Activated CD4-positive, alpha-beta T cell treated with anti-CD3 and anti-CD28 coated beads, Interleukin-2, amount 10 ng/mL, durations not matched to agents 7 days and 5 days (primary cell): ENCODE measurements around the gene AKAP13. TPM values are rescaled to one million over a fixed set of nuclear protein-coding genes. Genes with fewer than 3 reads are reported as not detected.

Experiments
- CTCF ChIA-PET: fragments of 350-600 bp; sonication (Branson Sonifier 250); formaldehyde crosslinking; loops from one replicate; lab custom pipeline; 2021; ENCODE audit warnings: antibody characterized with exemption; lab: Charles Lee
- POLR2A ChIA-PET: fragments of 350-600 bp; sonication (Branson Sonifier 250); formaldehyde crosslinking; loops from one replicate; lab custom pipeline; 2021; ENCODE audit warnings: antibody characterized with exemption; lab: Charles Lee
- DNase-seq: peaks from one replicate; pipeline ENCODE4 v3.0.0-alpha.2; 2020
- H3K27ac Mint-ChIP-seq: one replicate; pipeline ENCODE4 v1.8.0; 2021; ENCODE audit warnings: mild to moderate bottlenecking, moderate library complexity, mixed read lengths
- H3K27me3 Mint-ChIP-seq: one replicate; pipeline ENCODE4 v1.8.0; 2021; ENCODE audit warnings: mixed read lengths
- H3K36me3 Mint-ChIP-seq: one replicate; pipeline ENCODE4 v1.8.0; 2021; ENCODE audit warnings: low read depth, mixed read lengths
- H3K4me1 Mint-ChIP-seq: one replicate; pipeline ENCODE4 v1.8.0; 2021; ENCODE audit warnings: mixed read lengths
- H3K4me3 Mint-ChIP-seq: one replicate; pipeline ENCODE4 v1.8.0; 2021; ENCODE audit warnings: mild to moderate bottlenecking, moderate library complexity, mixed read lengths
- H3K9me3 Mint-ChIP-seq: one replicate; pipeline ENCODE4 v1.8.0; 2021; ENCODE audit warnings: mixed read lengths
- total RNA-seq, 2 experiments: library from RNA; stranded (reverse); gene quantifications; one replicate each; pipeline ENCODE4 v1.2.3, GENCODE V29; 2021

The AKAP13 gene
- total RNA-seq, 2 experiments from 2014 or later: 152 to 181 TPM

GRCh38 chr15:85700767-85701166, 320.4 kb downstream of the AKAP13 start:
- POLR2A ChIA-PET: no interaction called here
- H3K27me3 Mint-ChIP-seq: no peaks in the 10 kb centered on the region
- no peaks in the 10 kb centered on the region for H3K9me3 Mint-ChIP-seq
- H3K4me1 Mint-ChIP-seq: peaks cover 46% of the 10 kb centered on the region
- no peak for DNase-seq
- peaks cover 49% of the 10 kb centered on the region for H3K36me3 Mint-ChIP-seq
- no peak overlapping the region for H3K4me3 Mint-ChIP-seq
- H3K27ac Mint-ChIP-seq: peak overlapping the region; percentile 64
- CTCF ChIA-PET: interaction anchor here (1.7 kb wide), 1 partner anchor 9 kb away, joined by 9 read pairs; no protein-coding TSS in a partner anchor

GRCh38 chr15:85702321-85703101, 322.1 kb downstream of the AKAP13 start:
- Mint-ChIP-seq H3K4me3 (peak overlapping the region; percentile 60), H3K9me3 (no peaks in the 10 kb centered on the region), H3K36me3 (peaks cover 42% of the 10 kb centered on the region), H3K27ac (peak overlapping the region; percentile 89), H3K27me3 (no peaks in the 10 kb centered on the region), H3K4me1 (peaks cover 60% of the 10 kb centered on the region)
- ChIA-PET CTCF (interaction anchor here (0.7 to 2.7 kb wide), 6 partner anchors 10 to 375 kb away, joined by 3 to 10 read pairs (median 5); no protein-coding TSS in a partner anchor), POLR2A (interaction anchor here (0.5 to 1.7 kb wide), 2 partner anchors 12 to 91 kb away, joined by 3 to 13 read pairs; no protein-coding TSS in a partner anchor)
- peak; percentile 33 for DNase-seq

GRCh38 chr15:85704066-85704465, 323.7 kb downstream of the AKAP13 start:
- peaks cover 74% of the 10 kb centered on the region for H3K4me1 Mint-ChIP-seq
- ChIA-PET POLR2A (no interaction called here), CTCF (interaction anchor here (0.6 to 1.4 kb wide), 7 partner anchors 9 to 101 kb away, joined by 3 to 5 read pairs (median 3); no protein-coding TSS in a partner anchor)
- peak overlapping the region; percentile 54 for H3K4me3 Mint-ChIP-seq
- H3K27me3 Mint-ChIP-seq: no peaks in the 10 kb centered on the region
- DNase-seq: no peak
- peak overlapping the region; percentile 82 for H3K27ac Mint-ChIP-seq
- no peaks in the 10 kb centered on the region for H3K9me3 Mint-ChIP-seq
- peaks cover 52% of the 10 kb centered on the region for H3K36me3 Mint-ChIP-seq

- Mint-ChIP-seq H3K36me3 (peaks cover 53% of the 10 kb centered on the region), H3K27ac (peak overlapping the region; percentile 82), H3K4me1 (peaks cover 78% of the 10 kb centered on the region), H3K4me3 (no peak overlapping the region), H3K27me3 (no peaks in the 10 kb centered on the region), H3K9me3 (no peaks in the 10 kb centered on the region)
- POLR2A ChIA-PET: no interaction called here
- DNase-seq: no peak
- CTCF ChIA-PET: interaction anchor here (0.6 to 1.3 kb wide), 6 partner anchors 14 to 102 kb away, joined by 3 to 4 read pairs (median 3); no protein-coding TSS in a partner anchor
Measured at GRCh38 chr15:85704720-85705429, 324.5 kb downstream of the AKAP13 start.

GRCh38 chr15:85706779-85707518, 326.5 kb downstream of the AKAP13 start:
- Mint-ChIP-seq H3K36me3 (peaks cover 62% of the 10 kb centered on the region), H3K27ac (peak overlapping the region; percentile 94), H3K4me1 (peaks cover 78% of the 10 kb centered on the region), H3K4me3 (peak overlapping the region; percentile 70), H3K27me3 (no peaks in the 10 kb centered on the region), H3K9me3 (no peaks in the 10 kb centered on the region)
- POLR2A ChIA-PET: interaction anchor here (0.9 kb wide), 1 partner anchor 17 kb away, joined by 3 read pairs; no protein-coding TSS in a partner anchor
- CTCF ChIA-PET: interaction anchor here (1.0 kb wide), 1 partner anchor 22 kb away, joined by 4 read pairs; no protein-coding TSS in a partner anchor
- peak; percentile 57 for DNase-seq

GRCh38 chr15:85707519-85708338, 327.3 kb downstream of the AKAP13 start:
- H3K27ac Mint-ChIP-seq: peak overlapping the region; percentile 94
- H3K27me3 Mint-ChIP-seq: no peaks in the 10 kb centered on the region
- POLR2A ChIA-PET: interaction anchor here (0.9 kb wide), 1 partner anchor 18 kb away, joined by 3 read pairs; no protein-coding TSS in a partner anchor
- H3K4me3 Mint-ChIP-seq: peak overlapping the region; percentile 70
- peaks cover 62% of the 10 kb centered on the region for H3K36me3 Mint-ChIP-seq
- CTCF ChIA-PET: interaction anchor here (1.0 kb wide), 1 partner anchor 22 kb away, joined by 4 read pairs; no protein-coding TSS in a partner anchor
- no peak for DNase-seq
- no peaks in the 10 kb centered on the region for H3K9me3 Mint-ChIP-seq
- peaks cover 71% of the 10 kb centered on the region for H3K4me1 Mint-ChIP-seq

GRCh38 chr15:85708402-85708941, 328.1 kb downstream of the AKAP13 start:
- Mint-ChIP-seq H3K36me3 (peaks cover 64% of the 10 kb centered on the region), H3K27me3 (no peaks in the 10 kb centered on the region), H3K4me3 (no peak overlapping the region), H3K27ac (peak overlapping the region; percentile 94), H3K9me3 (no peaks in the 10 kb centered on the region), H3K4me1 (peaks cover 63% of the 10 kb centered on the region)
- POLR2A ChIA-PET: no interaction called here
- CTCF ChIA-PET: no interaction called here
- DNase-seq: no peak

GRCh38 chr15:85709250-85709649, 328.8 kb downstream of the AKAP13 start:
- ChIA-PET POLR2A (no interaction called here), CTCF (no interaction called here)
- no peak for DNase-seq
- H3K36me3 Mint-ChIP-seq: peaks cover 66% of the 10 kb centered on the region
- no peak overlapping the region for H3K4me3 Mint-ChIP-seq
- H3K9me3 Mint-ChIP-seq: no peaks in the 10 kb centered on the region
- H3K27me3 Mint-ChIP-seq: no peaks in the 10 kb centered on the region
- peaks cover 57% of the 10 kb centered on the region for H3K4me1 Mint-ChIP-seq
- H3K27ac Mint-ChIP-seq: no peak overlapping the region

- no peak for DNase-seq
- Mint-ChIP-seq H3K27me3 (no peaks in the 10 kb centered on the region), H3K27ac (no peak overlapping the region), H3K9me3 (no peaks in the 10 kb centered on the region), H3K36me3 (peaks cover 66% of the 10 kb centered on the region), H3K4me3 (no peak overlapping the region), H3K4me1 (peaks cover 51% of the 10 kb centered on the region)
- ChIA-PET POLR2A (interaction anchor here (0.7 kb wide), 1 partner anchor 28 kb away, joined by 3 read pairs; no protein-coding TSS in a partner anchor), CTCF (interaction anchor here (0.7 to 1.1 kb wide), 2 partner anchors 15 to 560 kb away, joined by 3 read pairs; no protein-coding TSS in a partner anchor)
Measured at GRCh38 chr15:85710340-85710842, 330.0 kb downstream of the AKAP13 start.

- POLR2A ChIA-PET: no interaction called here
- H3K4me3 Mint-ChIP-seq: no peak overlapping the region
- H3K27me3 Mint-ChIP-seq: no peaks in the 10 kb centered on the region
- CTCF ChIA-PET: interaction anchor here (0.6 to 1.7 kb wide), 3 partner anchors 8 to 74 kb away, joined by 4 to 5 read pairs (median 4); no protein-coding TSS in a partner anchor
- peak overlapping the region; percentile 31 for H3K27ac Mint-ChIP-seq
- peaks cover 41% of the 10 kb centered on the region for H3K4me1 Mint-ChIP-seq
- no peaks in the 10 kb centered on the region for H3K9me3 Mint-ChIP-seq
- DNase-seq: no peak
- peaks cover 69% of the 10 kb centered on the region for H3K36me3 Mint-ChIP-seq
Measured at GRCh38 chr15:85711580-85712192, 331.3 kb downstream of the AKAP13 start.

GRCh38 chr15:85716261-85716660, 335.9 kb downstream of the AKAP13 start:
- POLR2A ChIA-PET: no interaction called here
- Mint-ChIP-seq H3K4me1 (peaks cover 10% of the 10 kb centered on the region), H3K27ac (no peak overlapping the region), H3K36me3 (peaks cover 78% of the 10 kb centered on the region), H3K4me3 (no peak overlapping the region), H3K9me3 (no peaks in the 10 kb centered on the region), H3K27me3 (no peaks in the 10 kb centered on the region)
- CTCF ChIA-PET: no interaction called here
- no peak for DNase-seq
